Measurements from ENCODE around the gene AGBL1. TPM values are rescaled to one million over a fixed set of nuclear protein-coding genes. Genes with fewer than 3 reads are reported as not detected.

AGBL1 gene
- total RNA-seq, 4 donors from 2014 or later: 0.32 to 0.40 TPM; not detected in 2

DNA sequence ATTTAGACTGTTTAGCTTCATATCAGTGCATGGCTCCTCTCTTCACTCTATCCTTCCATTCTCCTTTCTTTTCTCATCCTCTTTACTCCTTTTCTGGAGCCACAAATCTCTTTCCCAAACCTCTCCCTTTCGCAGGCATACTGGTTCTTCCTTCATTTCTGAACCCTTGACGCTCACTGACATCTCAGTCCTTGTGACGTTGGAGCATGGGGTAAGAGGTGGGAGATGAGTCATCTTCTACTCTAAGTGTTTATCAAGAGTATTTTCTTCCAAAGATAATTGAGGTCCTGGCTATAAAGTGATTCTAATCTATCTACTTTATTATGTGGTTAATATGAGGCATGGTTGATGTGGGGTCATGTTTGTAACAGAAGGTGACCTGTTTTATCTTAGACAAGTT is 414.2 kb downstream of the AGBL1 start:
- in situ Hi-C loops (cut with MboI; ENCODE audit: low pct_ligation_motif_present in 1 of 4, low pct_unique_long_range_greater_than_20kb in 1 of 4, low sequenced_read_pairs in 3 of 4): no loop called here
- Histone ChIP-seq H3K4me3 (no peak overlapping the region), H3K36me3 (no peaks in the 10 kb centered on the region), H3K27me3 (no peaks in the 10 kb centered on the region), H3K9me3 (no peaks in the 10 kb centered on the region), H3K27ac (no peak overlapping the region), H3K4me1 (no peaks in the 10 kb centered on the region)
- DNase-seq: no peak
- no peak for TF ChIP-seq POLR2A (IDR thresholded peaks at IDR 0.05)
- no peak for TF ChIP-seq EP300 (IDR thresholded peaks at IDR 0.05; ENCODE audit: low read depth)
- TF ChIP-seq POLR2AphosphoS5 (IDR thresholded peaks at IDR 0.05): no peak
- TF ChIP-seq, protein P1, sequence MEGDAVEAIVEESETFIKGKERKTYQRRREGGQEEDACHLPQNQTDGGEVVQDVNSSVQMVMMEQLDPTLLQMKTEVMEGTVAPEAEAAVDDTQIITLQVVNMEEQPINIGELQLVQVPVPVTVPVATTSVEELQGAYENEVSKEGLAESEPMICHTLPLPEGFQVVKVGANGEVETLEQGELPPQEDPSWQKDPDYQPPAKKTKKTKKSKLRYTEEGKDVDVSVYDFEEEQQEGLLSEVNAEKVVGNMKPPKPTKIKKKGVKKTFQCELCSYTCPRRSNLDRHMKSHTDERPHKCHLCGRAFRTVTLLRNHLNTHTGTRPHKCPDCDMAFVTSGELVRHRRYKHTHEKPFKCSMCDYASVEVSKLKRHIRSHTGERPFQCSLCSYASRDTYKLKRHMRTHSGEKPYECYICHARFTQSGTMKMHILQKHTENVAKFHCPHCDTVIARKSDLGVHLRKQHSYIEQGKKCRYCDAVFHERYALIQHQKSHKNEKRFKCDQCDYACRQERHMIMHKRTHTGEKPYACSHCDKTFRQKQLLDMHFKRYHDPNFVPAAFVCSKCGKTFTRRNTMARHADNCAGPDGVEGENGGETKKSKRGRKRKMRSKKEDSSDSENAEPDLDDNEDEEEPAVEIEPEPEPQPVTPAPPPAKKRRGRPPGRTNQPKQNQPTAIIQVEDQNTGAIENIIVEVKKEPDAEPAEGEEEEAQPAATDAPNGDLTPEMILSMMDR (IDR thresholded peaks at IDR 0.05): no peak
- WGBS, 2 donors (ENCODE audit: low coverage in 1 of 2): 72 to 80% methylated on average over 1 to 3 of the region's 3 CpGs
- intact Hi-C loops (cut with DNase I; ENCODE audit: low total_unique reads): no loop called here

DNA sequence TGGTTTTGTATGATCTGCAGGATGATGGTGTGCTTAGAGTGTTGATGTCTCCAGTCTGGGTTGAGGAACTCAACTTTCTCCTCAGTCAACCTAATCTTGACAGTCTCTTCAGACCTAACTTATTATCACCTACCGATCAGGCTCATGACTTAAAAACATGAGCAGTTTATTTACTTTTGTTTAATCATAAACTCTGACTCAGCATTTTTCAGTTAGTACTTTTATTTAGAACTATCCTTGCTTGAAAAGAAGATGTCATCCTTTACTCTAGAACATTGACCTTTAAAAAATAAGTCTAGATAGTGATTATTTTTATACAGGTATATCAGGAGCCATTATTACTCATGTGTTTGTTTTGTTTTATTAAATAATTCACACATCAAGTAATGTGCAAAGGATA is 414.8 kb downstream of the AGBL1 start:
- Histone ChIP-seq H3K9me3 (no peaks in the 10 kb centered on the region), H3K36me3 (no peaks in the 10 kb centered on the region), H3K4me3 (no peak overlapping the region), H3K27ac (no peak overlapping the region), H3K27me3 (no peaks in the 10 kb centered on the region), H3K4me1 (no peaks in the 10 kb centered on the region)
- DNase-seq: no peak
- intact Hi-C loops (cut with DNase I; ENCODE audit: low total_unique reads) (no loop called here), in situ Hi-C loops (cut with MboI; ENCODE audit: low pct_ligation_motif_present in 1 of 4, low pct_unique_long_range_greater_than_20kb in 1 of 4, low sequenced_read_pairs in 3 of 4) (no loop called here)
- TF ChIP-seq, protein P1 (IDR thresholded peaks at IDR 0.05): no peak
- no peak for TF ChIP-seq POLR2AphosphoS5 (IDR thresholded peaks at IDR 0.05)
- 60 to 72% methylated on average over 1 of the region's 1 CpG for WGBS, 2 donors (ENCODE audit: low coverage in 1 of 2)

DNA sequence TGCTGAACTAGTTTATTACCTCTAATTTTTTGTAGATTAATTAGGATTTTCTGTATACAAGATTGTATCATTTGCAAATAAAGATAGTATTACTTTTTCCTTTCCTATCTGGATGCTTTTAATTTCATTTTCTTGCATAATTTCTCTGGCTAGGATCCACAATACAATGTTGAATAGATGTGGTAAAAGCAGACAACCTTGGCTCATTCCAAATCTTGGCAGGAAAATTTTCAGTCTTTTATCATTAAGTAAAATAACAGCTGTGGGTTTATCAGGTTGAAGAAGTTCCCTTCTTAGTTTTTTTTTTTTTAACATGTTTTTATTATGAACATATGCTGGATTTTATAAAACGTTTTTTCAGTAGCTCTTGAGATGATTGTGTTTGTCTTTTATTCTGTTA is 422.6 kb downstream of the AGBL1 start:
- Histone ChIP-seq H3K27me3 (no peaks in the 10 kb centered on the region), H3K27ac (no peak overlapping the region), H3K4me1 (no peaks in the 10 kb centered on the region), H3K9me3 (no peaks in the 10 kb centered on the region), H3K36me3 (no peaks in the 10 kb centered on the region), H3K4me3 (no peak overlapping the region)
- 13% methylated on average over 1 of the region's 1 CpG; no CpG with 5 or more reads in 1 of the 2 donors for whole genome bisulfite sequencing, 2 donors (ENCODE audit: low coverage in 1 of 2)
- TF ChIP-seq EP300 (IDR thresholded peaks at IDR 0.05; ENCODE audit: low read depth) (no peak), POLR2A (IDR thresholded peaks at IDR 0.05) (no peak)
- TF ChIP-seq, protein P1 (IDR thresholded peaks at IDR 0.05): no peak
- DNase-seq: no peak
- intact Hi-C loops (cut with DNase I; ENCODE audit: low total_unique reads) (no loop called here), in situ Hi-C loops (cut with MboI; ENCODE audit: low pct_ligation_motif_present in 1 of 4, low pct_unique_long_range_greater_than_20kb in 1 of 4, low sequenced_read_pairs in 3 of 4) (no loop called here)

DNA sequence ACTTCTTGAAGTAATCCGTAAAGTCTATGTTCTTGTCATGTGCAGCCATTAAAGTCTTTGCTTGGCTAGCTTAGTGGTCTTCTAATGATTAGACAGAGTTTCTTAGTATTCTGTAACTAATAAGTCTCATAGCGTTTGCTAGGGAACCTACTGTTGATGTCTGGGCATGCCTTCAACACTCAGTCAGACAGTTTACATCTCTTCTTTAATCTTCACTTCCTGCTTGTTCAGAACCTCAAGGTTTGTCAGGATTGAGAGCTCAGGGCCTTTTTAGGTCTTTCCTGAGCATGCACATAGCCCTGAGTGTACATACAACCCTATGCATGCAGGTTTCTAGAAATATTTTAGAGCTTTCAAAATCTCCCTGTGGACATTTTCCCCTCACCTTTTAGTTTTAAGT is 426.3 kb downstream of the AGBL1 start:
- Histone ChIP-seq H3K4me3 (no peak overlapping the region), H3K4me1 (no peaks in the 10 kb centered on the region), H3K36me3 (no peaks in the 10 kb centered on the region), H3K27ac (no peak overlapping the region), H3K27me3 (no peaks in the 10 kb centered on the region), H3K9me3 (no peaks in the 10 kb centered on the region)
- in situ Hi-C loops (cut with MboI; ENCODE audit: low pct_ligation_motif_present in 1 of 4, low pct_unique_long_range_greater_than_20kb in 1 of 4, low sequenced_read_pairs in 3 of 4) (no loop called here), intact Hi-C loops (cut with DNase I; ENCODE audit: low total_unique reads) (no loop called here)
- TF ChIP-seq EP300 (IDR thresholded peaks at IDR 0.05; ENCODE audit: low read depth) (no peak), POLR2A (IDR thresholded peaks at IDR 0.05) (no peak)
- TF ChIP-seq, protein P1 (IDR thresholded peaks at IDR 0.05): no peak
- DNase-seq: no peak
- 65 to 80% methylated on average over 2 of the region's 2 CpGs for WGBS, 2 donors (ENCODE audit: low coverage in 1 of 2)

All from transverse colon (tissue), 4 donors.